Loucy (cell line): ENCODE results near the gene FAM53B.

Experiments used
- H2AFZ ChIP-seq: fragments of 200-600 bp; sonication (generic); 2 replicates; pipeline ENCODE4 v1.6.0; 2016; ENCODE audit warnings: antibody characterized with exemption, mild to moderate bottlenecking, low read length, moderate library complexity
- H3F3A ChIP-seq: fragments of 200-600 bp; 2 replicates; pipeline ENCODE4 v1.6.0; 2016; ENCODE audit warnings: antibody characterized with exemption, low read depth, mild to moderate bottlenecking
- H3K27me3 ChIP-seq: fragments of 200-600 bp; sonication (generic); 2 replicates; pipeline ENCODE4 v1.6.1; 2014; ENCODE audit warnings: low read length, mild to moderate bottlenecking; ENCODE audit not compliant: insufficient read depth, poor library complexity, severe bottlenecking
- H3K36me3 ChIP-seq: fragments of 200-600 bp; sonication (generic); 2 replicates; pipeline ENCODE4 v1.6.1; 2016; ENCODE audit warnings: low read length; ENCODE audit not compliant: insufficient read depth
- H3K4me1 ChIP-seq: fragments of 200-600 bp; sonication (generic); 2 replicates; pipeline ENCODE4 v1.5.1; 2014; ENCODE audit warnings: low read length, mild to moderate bottlenecking; ENCODE audit not compliant: insufficient read depth, poor library complexity, severe bottlenecking
- H3K4me2 ChIP-seq: fragments of 200-600 bp; sonication (generic); 2 replicates; pipeline ENCODE4 v1.6.0; 2014; ENCODE audit warnings: antibody characterized with exemption, low read length, low read depth, mild to moderate bottlenecking; ENCODE audit not compliant: poor library complexity, severe bottlenecking
- H3K4me3 ChIP-seq: fragments of 200-600 bp; sonication (generic); 2 replicates; pipeline ENCODE4 v1.5.1; 2014; ENCODE audit warnings: low read length, mild to moderate bottlenecking, mixed read lengths; ENCODE audit not compliant: poor library complexity, severe bottlenecking
- H3K79me2 ChIP-seq: fragments of 200-600 bp; sonication (generic); 2 replicates; pipeline ENCODE4 v1.6.1; 2014; ENCODE audit warnings: low read length; ENCODE audit not compliant: insufficient read depth
- H3K9ac ChIP-seq: fragments of 200-600 bp; sonication (generic); 2 replicates; pipeline ENCODE4 v1.6.0; 2014; ENCODE audit warnings: mild to moderate bottlenecking, low read depth, low read length, moderate library complexity; ENCODE audit not compliant: poor library complexity, severe bottlenecking
- H3K9me2 ChIP-seq: fragments of 200-600 bp; sonication (generic); replicated peaks from 2 replicates; pipeline ENCODE4 v1.6.1; 2016; ENCODE audit warnings: low read depth, low read length, mixed read lengths
- H3K9me3 ChIP-seq: fragments of 200-600 bp; sonication (generic); 2 replicates; pipeline ENCODE4 v1.6.1; 2014; ENCODE audit warnings: mild to moderate bottlenecking, antibody characterized with exemption, low read length, low read depth; ENCODE audit not compliant: insufficient read depth
- H4K20me1 ChIP-seq: fragments of 200-600 bp; sonication (generic); 2 replicates; pipeline ENCODE4 v1.6.0; 2014; ENCODE audit warnings: antibody characterized with exemption, low read length, mild to moderate bottlenecking; ENCODE audit not compliant: insufficient read depth, poor library complexity, severe bottlenecking
- EZH2phosphoT487 ChIP-seq: fragments of 200-600 bp; IDR thresholded peaks from 2 replicates; pipeline ENCODE4 v1.6.1; 2018; ENCODE audit warnings: antibody characterized with exemption, mild to moderate bottlenecking, moderate library complexity, borderline replicate concordance
- TF ChIP-seq, protein P1 (sequence below): fragments of 200-600 bp; sonication (generic); conservative IDR thresholded peaks from 2 replicates; pipeline ENCODE4 v1.5.1; 2014; ENCODE audit warnings: mild to moderate bottlenecking, antibody characterized with exemption, low read length

Gene FAM53B

DNA sequence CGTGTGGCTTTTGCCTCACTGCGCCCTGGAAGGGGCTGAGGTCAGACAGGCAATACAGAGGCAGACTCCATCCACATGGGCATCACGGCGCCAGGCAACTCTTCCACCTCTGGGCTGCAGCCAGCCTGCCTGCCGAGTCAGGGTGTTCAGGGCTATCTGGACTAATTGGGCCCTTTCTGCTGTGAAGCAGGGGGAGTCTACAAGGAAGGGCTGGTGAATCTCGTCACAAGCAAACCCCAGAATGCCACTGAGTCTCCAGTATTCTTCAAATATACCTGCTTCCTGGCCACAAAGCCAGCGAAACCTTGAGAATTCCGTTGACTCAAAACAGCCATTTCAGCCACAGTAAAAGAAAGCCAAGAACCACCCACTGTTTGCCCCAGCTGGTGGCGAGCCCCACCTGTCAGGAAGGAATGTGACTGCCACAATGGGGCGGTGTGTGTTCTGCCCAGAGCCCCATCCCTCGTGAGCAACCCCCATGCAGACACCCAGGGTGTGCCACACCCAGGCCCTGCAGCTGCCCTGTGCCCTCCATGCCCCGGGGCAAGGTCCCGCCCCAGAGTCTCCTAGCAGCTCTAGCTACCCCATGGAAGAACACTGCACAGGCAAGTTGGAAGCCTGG is 117.3 kb downstream of the FAM53B start:
- Histone ChIP-seq H3K79me2 (peaks cover 41% of the 10 kb centered on the region; the same call in 1 of the 2 replicates), H3K4me3 (no peak overlapping the region), H4K20me1 (peaks cover 13% of the 10 kb centered on the region), H3K9me3 (no peaks in the 10 kb centered on the region), H3F3A (no peaks in the 10 kb centered on the region), H3K36me3 (peaks cover 21% of the 10 kb centered on the region; the same call in 1 of the 2 replicates), H2AFZ (no peak overlapping the region), H3K9me2 (no peaks in the 10 kb centered on the region), H3K4me2 (no peak overlapping the region), H3K27me3 (no peaks in the 10 kb centered on the region), H3K9ac (no peak overlapping the region), H3K4me1 (peaks cover 10% of the 10 kb centered on the region)
- no peak for TF ChIP-seq EZH2phosphoT487
- TF ChIP-seq, protein P1, sequence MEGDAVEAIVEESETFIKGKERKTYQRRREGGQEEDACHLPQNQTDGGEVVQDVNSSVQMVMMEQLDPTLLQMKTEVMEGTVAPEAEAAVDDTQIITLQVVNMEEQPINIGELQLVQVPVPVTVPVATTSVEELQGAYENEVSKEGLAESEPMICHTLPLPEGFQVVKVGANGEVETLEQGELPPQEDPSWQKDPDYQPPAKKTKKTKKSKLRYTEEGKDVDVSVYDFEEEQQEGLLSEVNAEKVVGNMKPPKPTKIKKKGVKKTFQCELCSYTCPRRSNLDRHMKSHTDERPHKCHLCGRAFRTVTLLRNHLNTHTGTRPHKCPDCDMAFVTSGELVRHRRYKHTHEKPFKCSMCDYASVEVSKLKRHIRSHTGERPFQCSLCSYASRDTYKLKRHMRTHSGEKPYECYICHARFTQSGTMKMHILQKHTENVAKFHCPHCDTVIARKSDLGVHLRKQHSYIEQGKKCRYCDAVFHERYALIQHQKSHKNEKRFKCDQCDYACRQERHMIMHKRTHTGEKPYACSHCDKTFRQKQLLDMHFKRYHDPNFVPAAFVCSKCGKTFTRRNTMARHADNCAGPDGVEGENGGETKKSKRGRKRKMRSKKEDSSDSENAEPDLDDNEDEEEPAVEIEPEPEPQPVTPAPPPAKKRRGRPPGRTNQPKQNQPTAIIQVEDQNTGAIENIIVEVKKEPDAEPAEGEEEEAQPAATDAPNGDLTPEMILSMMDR: no peak

- Histone ChIP-seq H3K36me3 (peaks cover 25% of the 10 kb centered on the region; the same call in 1 of the 2 replicates), H3K9me2 (no peaks in the 10 kb centered on the region), H3K4me1 (peaks cover 10% of the 10 kb centered on the region), H2AFZ (no peak overlapping the region), H3K79me2 (peaks cover 35% of the 10 kb centered on the region; the same call in 1 of the 2 replicates), H3K4me2 (no peak overlapping the region), H3K27me3 (no peaks in the 10 kb centered on the region), H3K4me3 (no peak overlapping the region), H4K20me1 (peaks cover 12% of the 10 kb centered on the region), H3F3A (no peaks in the 10 kb centered on the region), H3K9me3 (no peaks in the 10 kb centered on the region), H3K9ac (no peak overlapping the region)
- TF ChIP-seq EZH2phosphoT487: no peak
- TF ChIP-seq, protein P1: no peak
Observed at GRCh38 chr10:124625831-124626238, 118.3 kb downstream of the FAM53B start.

GRCh38 chr10:124624895-124625294 is 119.3 kb downstream of the FAM53B start:
- Histone ChIP-seq H3F3A (no peaks in the 10 kb centered on the region), H3K4me1 (peaks cover 6% of the 10 kb centered on the region), H3K9me2 (no peaks in the 10 kb centered on the region), H3K4me2 (no peak overlapping the region), H4K20me1 (peaks cover 3% of the 10 kb centered on the region), H3K9ac (no peak overlapping the region), H3K27me3 (no peaks in the 10 kb centered on the region), H3K36me3 (peaks cover 25% of the 10 kb centered on the region; the same call in 1 of the 2 replicates), H2AFZ (no peak overlapping the region), H3K79me2 (peaks cover 29% of the 10 kb centered on the region; the same call in 1 of the 2 replicates), H3K4me3 (no peak overlapping the region), H3K9me3 (no peaks in the 10 kb centered on the region)
- no peak for TF ChIP-seq EZH2phosphoT487
- TF ChIP-seq, protein P1: no peak
